ENCODE results near the gene THADA. TPM values are rescaled to one million over a fixed set of nuclear protein-coding genes. Genes with fewer than 3 reads are reported as not detected.

Gene THADA
- total and polyA plus RNA-seq, 7 donors = 4.4 to 35.2 (median 20.2) TPM

GRCh38 chr2:43524177-43524965, 71.5 kb downstream of the THADA start:
- TF ChIP-seq CTCF (IDR thresholded peaks at IDR 0.05) = peak in 3 of 4 experiments; percentile 45 to 51 (median 46)
- peak; percentile 52 to 71 (median 67) for TF ChIP-seq POLR2AphosphoS5 (IDR thresholded peaks at IDR 0.05)
- no peak for TF ChIP-seq POLR2A (IDR thresholded peaks at IDR 0.05)
- TF ChIP-seq EP300 (IDR thresholded peaks at IDR 0.05) = peak in 2 of 4 donors; percentile 17 to 59
- peak; percentile 72 for DNase-seq
- Histone ChIP-seq H3K4me1 (peaks cover 0 to 55% (median 54%) of the 10 kb centered on the region in 4 donors), H3K9me3 (no peaks in the 10 kb centered on the region), H3K36me3 (no peaks in the 10 kb centered on the region), H3K27me3 (no peaks in the 10 kb centered on the region), H3K4me3 (no peak overlapping the region), H3K27ac (peak overlapping the region; percentile 41 to 77 (median 60))
- 84 to 86% methylated on average over 3 of the region's 3 CpGs for WGBS, 2 donors
- intact Hi-C loops (cut with DNase I) = loop anchor here (10.0 kb wide), 1 partner anchor 180 kb away; no protein-coding TSS in a partner anchor

GRCh38 chr2:43522177-43522576, 73.7 kb downstream of the THADA start:
- peaks cover 0 to 70% (median 68%) of the 10 kb centered on the region in 4 donors for H3K4me1 ChIP-seq
- TF ChIP-seq EP300 (IDR thresholded peaks at IDR 0.05) (no peak), POLR2AphosphoS5 (IDR thresholded peaks at IDR 0.05) (no peak), POLR2A (IDR thresholded peaks at IDR 0.05) (no peak), CTCF (IDR thresholded peaks at IDR 0.05) (no peak)
- H3K4me3 ChIP-seq = no peak overlapping the region
- H3K36me3 ChIP-seq = no peaks in the 10 kb centered on the region
- H3K9me3 ChIP-seq = no peaks in the 10 kb centered on the region
- intact Hi-C loops (cut with DNase I) = loop anchor here (10.0 kb wide), 1 partner anchor 177 kb away; no protein-coding TSS in a partner anchor
- H3K27me3 ChIP-seq = no peaks in the 10 kb centered on the region
- peak overlapping the region in 2 of 4 donors; percentile 73 to 77 for H3K27ac ChIP-seq
- DNase-seq = no peak

GRCh38 chr2:43521568-43521967, 74.3 kb downstream of the THADA start:
- 96 to 98% methylated on average over 2 of the region's 2 CpGs for WGBS, 2 donors
- TF ChIP-seq POLR2AphosphoS5 (IDR thresholded peaks at IDR 0.05) = no peak
- TF ChIP-seq CTCF (IDR thresholded peaks at IDR 0.05) = no peak
- no peak for TF ChIP-seq EP300 (IDR thresholded peaks at IDR 0.05)
- TF ChIP-seq POLR2A (IDR thresholded peaks at IDR 0.05) = no peak
- Histone ChIP-seq H3K9me3 (no peaks in the 10 kb centered on the region), H3K27me3 (no peaks in the 10 kb centered on the region), H3K4me3 (no peak overlapping the region), H3K4me1 (peaks cover 0 to 70% (median 68%) of the 10 kb centered on the region in 4 donors), H3K36me3 (no peaks in the 10 kb centered on the region), H3K27ac (peak overlapping the region in 3 of 4 donors; percentile 15 to 82 (median 81))
- intact Hi-C loops (cut with DNase I) = loop anchor here (10.0 kb wide), 1 partner anchor 177 kb away; no protein-coding TSS in a partner anchor
- no peak for DNase-seq

GRCh38 chr2:43520919-43521318, 74.9 kb downstream of the THADA start:
- no peak for DNase-seq
- Histone ChIP-seq H3K27me3 (no peaks in the 10 kb centered on the region), H3K36me3 (no peaks in the 10 kb centered on the region), H3K4me3 (no peak overlapping the region), H3K27ac (peak overlapping the region in 3 of 4 donors; percentile 63 to 82 (median 81)), H3K9me3 (no peaks in the 10 kb centered on the region), H3K4me1 (peaks cover 0 to 70% (median 68%) of the 10 kb centered on the region in 4 donors)
- no peak for TF ChIP-seq POLR2AphosphoS5 (IDR thresholded peaks at IDR 0.05)
- no peak for TF ChIP-seq EP300 (IDR thresholded peaks at IDR 0.05)
- TF ChIP-seq POLR2A (IDR thresholded peaks at IDR 0.05) = no peak
- TF ChIP-seq CTCF (IDR thresholded peaks at IDR 0.05) = no peak
- intact Hi-C loops (cut with DNase I) = loop anchor here (10.0 kb wide), 1 partner anchor 176 kb away; no protein-coding TSS in a partner anchor
- WGBS, 2 donors = 97 to 99% methylated on average over 2 of the region's 2 CpGs
